NCI-H2227 (cell line): ENCODE data around the gene TMEM9.

Experiments
- DNase-seq: peaks from one replicate; lab custom pipeline; 2025; ENCODE audit not compliant: unreplicated experiment; lab: John Stamatoyannopoulos, UW

Gene TMEM9

GRCh38 chr1:201111156-201111555 lies 43.1 kb downstream of the TMEM9 start:
- DNase-seq = no peak

GRCh38 chr1:201110616-201111015 lies 43.7 kb downstream of the TMEM9 start:
- DNase-seq = no peak

DNA sequence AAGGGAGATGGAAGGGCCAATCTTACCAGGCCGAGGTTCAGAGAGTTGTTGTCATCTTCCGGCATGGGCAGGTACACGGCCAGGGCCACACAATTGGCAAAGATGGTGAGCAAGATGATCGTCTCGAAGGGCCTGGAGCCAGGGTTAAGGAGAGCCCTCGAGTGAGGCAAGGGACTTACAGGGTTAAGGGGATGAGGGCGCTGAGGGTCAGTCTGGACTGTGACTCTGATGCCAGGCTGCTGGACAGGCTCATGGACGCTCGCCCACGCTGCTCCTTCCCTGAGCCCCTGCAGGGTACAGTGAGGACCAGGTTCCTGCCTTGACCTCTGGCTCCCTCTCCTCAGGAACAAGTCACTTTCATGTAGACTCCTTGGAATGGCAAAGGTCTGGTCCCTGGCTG lies 44.1 kb downstream of the TMEM9 start:
- DNase-seq = no peak

DNA sequence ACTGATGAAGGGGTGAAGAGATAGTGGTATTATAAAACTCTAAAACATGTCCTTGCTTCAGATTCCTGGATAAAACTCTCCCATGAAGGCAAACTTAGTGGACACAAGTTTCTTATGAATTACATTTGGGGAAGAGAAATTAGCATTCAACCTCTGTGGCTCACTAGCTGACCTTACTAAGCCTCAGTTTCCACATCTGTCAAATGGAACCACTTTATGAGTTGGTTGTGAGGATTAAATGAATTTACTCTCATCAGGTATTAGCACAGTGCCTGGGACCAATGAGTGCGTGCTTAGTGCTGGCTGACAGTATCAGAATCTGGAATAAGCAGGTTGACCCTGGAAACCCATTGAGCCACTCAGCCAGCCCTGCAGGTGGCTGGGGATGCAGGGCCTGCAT lies 44.6 kb downstream of the TMEM9 start:
- DNase-seq = no peak

- DNase-seq = peak; percentile 81
These were observed 45.7 kb downstream of the TMEM9 start for GRCh38 chr1:201108614-201109013.

DNA sequence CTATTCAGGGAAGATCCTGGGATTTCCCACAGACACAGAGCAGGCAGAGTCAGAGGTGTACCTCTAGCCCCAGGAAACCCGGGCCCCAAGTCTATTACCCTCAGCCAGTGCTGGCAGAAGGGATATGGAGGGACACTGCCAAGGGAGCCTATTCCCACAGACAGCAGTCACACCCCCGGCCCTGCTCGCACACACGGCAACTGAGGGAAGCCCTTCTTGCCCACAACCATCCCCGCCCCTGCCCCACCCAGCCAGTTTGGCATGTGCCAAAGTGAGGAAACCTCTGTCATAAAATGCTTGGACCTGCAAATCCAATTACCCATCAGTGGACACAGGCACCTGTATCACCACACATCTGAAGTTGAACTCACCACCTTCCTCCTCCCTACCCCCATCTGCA lies 48.6 kb downstream of the TMEM9 start:
- no peak for DNase-seq

- DNase-seq = no peak
These were observed 50.1 kb downstream of the TMEM9 start for GRCh38 chr1:201104141-201104540.

GRCh38 chr1:201103666-201104065 lies 50.6 kb downstream of the TMEM9 start:
- no peak for DNase-seq

DNA sequence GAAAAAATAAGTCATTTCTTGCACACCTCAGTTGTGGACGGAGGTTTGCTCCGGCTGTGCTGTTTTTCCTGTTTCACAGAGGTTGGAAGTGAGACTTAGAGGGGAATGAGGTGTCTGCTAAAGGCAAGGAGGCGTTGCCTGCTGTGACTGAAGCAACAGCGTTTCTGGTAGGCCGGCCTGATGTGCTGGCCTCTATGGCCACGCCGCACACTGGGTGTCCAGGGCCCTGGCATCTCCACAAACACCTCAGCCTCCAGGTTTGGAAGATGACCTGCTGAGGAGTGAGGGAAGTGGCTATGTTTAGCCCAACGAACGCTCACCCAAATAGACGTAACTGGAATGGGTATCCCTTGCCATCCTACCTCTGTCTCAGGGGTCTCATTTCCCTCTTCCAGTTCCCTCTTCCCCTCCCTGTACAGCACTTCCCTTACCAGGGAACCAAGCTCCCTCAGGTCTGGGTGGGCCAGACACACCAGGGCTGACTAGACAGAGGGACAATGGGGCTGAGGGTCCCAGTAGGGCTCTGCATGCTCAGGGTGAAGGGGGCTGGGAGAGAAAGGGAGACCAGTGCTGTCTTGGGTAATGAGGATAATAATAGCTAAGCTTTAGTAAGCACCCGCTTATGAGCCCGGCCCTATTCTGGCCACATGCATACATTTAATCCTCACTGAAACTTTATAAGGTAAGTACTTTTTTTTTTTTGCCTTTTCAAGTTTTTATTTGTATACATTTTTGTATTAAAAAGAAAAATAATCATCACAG lies 53.9 kb downstream of the TMEM9 start:
- no peak for DNase-seq

DNA sequence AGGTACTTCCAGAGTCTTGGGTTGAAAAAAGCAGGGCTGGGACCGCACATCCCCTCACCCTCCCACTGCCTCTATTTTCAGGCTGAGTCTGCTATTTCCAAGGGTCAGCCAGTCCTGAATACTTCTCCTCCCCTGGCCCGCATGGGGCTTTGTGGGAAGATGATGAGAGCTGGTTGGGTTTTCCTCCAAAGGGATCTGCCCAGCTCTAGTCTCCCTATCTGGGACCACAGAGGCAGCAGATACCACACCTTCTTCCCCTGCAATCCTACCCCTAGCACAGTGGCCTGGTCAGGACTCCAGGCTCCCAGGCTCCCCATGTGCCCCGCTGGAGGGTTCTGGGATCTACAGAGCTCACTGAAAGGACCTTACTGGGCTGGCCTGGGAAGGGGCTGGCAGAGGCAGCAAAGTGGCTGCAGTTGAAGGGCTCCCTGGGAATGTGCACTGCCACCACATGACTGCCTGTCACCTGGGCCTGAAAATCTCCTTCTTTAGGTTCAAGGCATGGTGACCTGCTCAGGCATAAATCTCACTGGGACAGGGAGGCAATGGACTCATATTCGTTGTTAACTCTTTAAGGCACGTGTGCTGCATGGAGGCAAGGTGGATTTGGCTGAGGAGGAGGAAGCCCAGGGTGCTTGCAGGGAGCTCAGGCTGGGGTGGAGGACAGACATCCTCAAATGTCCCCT lies 55.1 kb downstream of the TMEM9 start:
- no peak for DNase-seq

DNA sequence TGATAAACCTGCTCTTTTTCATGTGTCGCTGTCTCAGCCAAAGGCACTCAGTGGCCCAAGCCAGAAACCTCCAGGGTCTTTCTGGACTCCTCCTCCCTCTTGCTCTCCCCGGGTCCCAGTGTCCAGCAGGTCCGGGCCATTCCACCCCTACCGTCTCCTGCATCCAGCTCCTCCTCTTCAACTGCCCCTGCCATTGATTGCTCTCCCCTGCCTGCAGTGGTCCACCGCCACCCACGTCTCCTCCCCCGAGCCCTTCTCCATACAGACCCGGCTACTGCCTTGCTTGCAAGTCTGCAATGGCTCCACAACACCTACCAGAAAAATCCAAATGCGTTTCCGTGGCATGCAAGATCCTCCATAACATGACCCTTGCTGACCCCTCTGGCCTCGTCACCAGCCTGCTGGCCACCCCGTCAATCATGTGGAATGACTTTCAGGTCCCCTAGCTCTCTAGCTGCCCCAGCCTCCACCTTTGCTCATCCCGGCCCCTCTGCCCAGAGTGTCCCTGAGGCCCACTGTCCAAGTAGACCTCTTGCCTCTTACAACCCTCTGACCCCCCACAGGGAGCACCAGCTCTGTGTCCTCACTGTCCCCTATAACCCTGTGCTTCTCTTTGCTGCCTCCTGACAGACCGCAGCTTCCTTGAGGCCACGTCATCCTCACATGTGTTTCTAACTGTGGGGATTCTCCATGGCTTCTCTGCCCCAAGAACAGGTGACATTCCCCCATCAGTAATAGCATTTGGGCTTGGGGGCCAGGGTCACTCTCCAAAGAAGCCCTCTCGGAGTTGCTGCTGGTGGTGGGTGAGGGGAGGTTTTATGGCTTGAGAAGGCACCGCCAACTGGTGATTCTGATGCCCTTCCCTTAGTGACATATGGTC lies 57.1 kb downstream of the TMEM9 start:
- DNase-seq = no peak

DNA sequence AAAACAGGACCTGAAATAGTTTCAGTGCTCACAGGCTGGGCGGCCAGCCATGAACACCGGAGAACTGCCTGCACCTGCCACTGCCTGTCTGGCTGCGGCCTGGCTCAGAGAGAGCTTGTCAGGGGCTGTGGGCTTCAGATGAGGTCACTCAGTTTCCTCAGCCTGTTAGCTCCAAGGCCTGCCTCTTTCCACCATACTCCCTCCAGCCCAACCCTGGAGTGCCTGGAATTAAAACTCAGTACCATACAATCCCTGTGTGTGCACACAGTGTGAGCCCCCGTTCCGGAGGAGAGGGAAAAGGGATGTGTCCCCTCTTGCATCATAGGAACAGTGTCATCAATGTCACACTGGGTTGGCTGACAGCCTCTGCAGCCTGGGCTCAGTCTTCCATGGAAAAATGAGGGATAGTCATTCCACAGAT lies 58.2 kb downstream of the TMEM9 start:
- DNase-seq = no peak

DNA sequence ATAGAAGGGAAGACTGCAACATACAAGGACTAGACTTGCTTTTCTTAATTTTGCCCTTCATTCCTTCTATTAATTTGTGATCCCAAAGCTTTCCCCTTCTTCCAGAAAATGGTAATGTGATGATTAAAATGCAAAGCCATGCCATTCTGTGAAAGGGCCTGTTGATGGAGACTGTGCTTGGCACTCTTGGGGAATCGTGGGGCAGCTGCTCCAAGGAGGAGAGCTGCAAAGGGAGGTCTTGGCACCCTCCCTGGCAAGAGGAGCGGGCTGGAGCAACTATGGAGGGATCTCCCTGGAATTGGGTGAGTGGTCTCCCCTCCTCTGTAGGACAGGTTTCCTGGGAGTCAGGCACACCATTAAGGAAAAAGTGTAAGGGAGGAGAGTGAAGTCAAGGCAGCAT lies 58.7 kb downstream of the TMEM9 start:
- no peak for DNase-seq

- no peak for DNase-seq
These were observed 59.4 kb downstream of the TMEM9 start for GRCh38 chr1:201094832-201095231.

DNA sequence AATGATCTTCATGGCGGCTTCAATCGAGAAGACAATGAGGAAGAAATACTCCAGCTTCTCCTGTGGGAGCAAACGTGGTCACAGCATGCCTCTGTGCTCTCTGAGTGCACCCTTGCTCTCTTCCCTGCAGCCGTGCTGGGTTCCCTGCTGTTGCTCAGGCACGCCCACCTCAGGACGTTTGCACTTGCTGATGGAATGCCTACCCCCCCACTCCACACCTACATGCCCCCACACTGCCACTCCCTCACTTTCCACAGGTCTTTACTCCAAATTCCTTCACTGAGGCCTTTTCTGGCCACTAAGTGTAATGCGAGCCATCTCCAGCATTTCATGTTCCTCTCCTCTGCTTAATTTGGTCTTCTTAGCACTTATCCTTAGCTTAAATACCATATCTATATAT lies 60.3 kb downstream of the TMEM9 start:
- DNase-seq = no peak

GRCh38 chr1:201093561-201093960 lies 60.7 kb downstream of the TMEM9 start:
- DNase-seq = no peak

- DNase-seq = no peak
These were observed 61.5 kb downstream of the TMEM9 start for GRCh38 chr1:201092738-201093137.

GRCh38 chr1:201091256-201091655 lies 63.0 kb downstream of the TMEM9 start:
- no peak for DNase-seq

- no peak for DNase-seq
These were observed 63.7 kb downstream of the TMEM9 start for GRCh38 chr1:201090541-201090940.

GRCh38 chr1:201089596-201089995 lies 64.7 kb downstream of the TMEM9 start:
- no peak for DNase-seq

GRCh38 chr1:201088901-201089525 lies 65.3 kb downstream of the TMEM9 start:
- no peak for DNase-seq
